ENCODE measurements around the gene THSD4. TPM values are rescaled to one million over a fixed set of nuclear protein-coding genes. Genes with fewer than 3 reads are reported as not detected.

THSD4 gene
- total RNA-seq, 2 experiments from 2014 or later = 0.08 TPM; not detected in 1

- H3K4me3 Mint-ChIP-seq = no peak overlapping the region
- H3K9me3 Mint-ChIP-seq = no peaks in the 10 kb centered on the region
- H3K27me3 Mint-ChIP-seq = peaks cover 21% of the 10 kb centered on the region
- H3K27ac Mint-ChIP-seq = no peak overlapping the region
- no peaks in the 10 kb centered on the region for H3K36me3 Mint-ChIP-seq (ENCODE audit: low read depth)
- ChIA-PET CTCF (no interaction called here), POLR2A (no interaction called here)
- DNase-seq = no peak
- H3K4me1 Mint-ChIP-seq = no peaks in the 10 kb centered on the region
These were observed 513.9 kb downstream of the THSD4 start for GRCh38 chr15:71628988-71629770.

- no peak overlapping the region for H3K4me3 Mint-ChIP-seq
- H3K36me3 Mint-ChIP-seq (ENCODE audit: low read depth) = no peaks in the 10 kb centered on the region
- CTCF ChIA-PET = no interaction called here
- no peak for DNase-seq
- H3K27ac Mint-ChIP-seq = no peak overlapping the region
- H3K4me1 Mint-ChIP-seq = no peaks in the 10 kb centered on the region
- peaks cover 19% of the 10 kb centered on the region for H3K27me3 Mint-ChIP-seq
- no peaks in the 10 kb centered on the region for H3K9me3 Mint-ChIP-seq
- POLR2A ChIA-PET = no interaction called here
These were observed 514.7 kb downstream of the THSD4 start for GRCh38 chr15:71629781-71630474.

GRCh38 chr15:71630475-71630809 lies 515.2 kb downstream of the THSD4 start:
- POLR2A ChIA-PET = no interaction called here
- Mint-ChIP-seq H3K4me3 (no peak overlapping the region), H3K36me3 (ENCODE audit: low read depth) (no peaks in the 10 kb centered on the region), H3K27ac (no peak overlapping the region), H3K4me1 (no peaks in the 10 kb centered on the region), H3K27me3 (peaks cover 19% of the 10 kb centered on the region), H3K9me3 (no peaks in the 10 kb centered on the region)
- DNase-seq = no peak
- CTCF ChIA-PET = no interaction called here

GRCh38 chr15:71632576-71633195 lies 517.4 kb downstream of the THSD4 start:
- H3K4me1 Mint-ChIP-seq = no peaks in the 10 kb centered on the region
- no peak overlapping the region for H3K27ac Mint-ChIP-seq
- POLR2A ChIA-PET = no interaction called here
- no peak for DNase-seq
- no peaks in the 10 kb centered on the region for H3K9me3 Mint-ChIP-seq
- peaks cover 18% of the 10 kb centered on the region for H3K27me3 Mint-ChIP-seq
- CTCF ChIA-PET = no interaction called here
- no peak overlapping the region for H3K4me3 Mint-ChIP-seq
- no peaks in the 10 kb centered on the region for H3K36me3 Mint-ChIP-seq (ENCODE audit: low read depth)

- H3K4me3 Mint-ChIP-seq = no peak overlapping the region
These were observed 519.7 kb downstream of the THSD4 start for GRCh38 chr15:71634820-71635560.

GRCh38 chr15:71635735-71636134 lies 520.5 kb downstream of the THSD4 start:
- Mint-ChIP-seq H3K4me1 (no peaks in the 10 kb centered on the region), H3K4me3 (no peak overlapping the region), H3K36me3 (ENCODE audit: low read depth) (no peaks in the 10 kb centered on the region), H3K27me3 (peaks cover 15% of the 10 kb centered on the region), H3K27ac (no peak overlapping the region), H3K9me3 (no peaks in the 10 kb centered on the region)
- ChIA-PET POLR2A (no interaction called here), CTCF (no interaction called here)
- DNase-seq = no peak

More at GRCh38 chr15:71634820-71635560, 519.7 kb downstream of the THSD4 start:
- H3K9me3 Mint-ChIP-seq = no peaks in the 10 kb centered on the region
- no peak for DNase-seq
- no peaks in the 10 kb centered on the region for H3K4me1 Mint-ChIP-seq
- CTCF ChIA-PET = no interaction called here
- POLR2A ChIA-PET = no interaction called here
- H3K36me3 Mint-ChIP-seq (ENCODE audit: low read depth) = no peaks in the 10 kb centered on the region
- peaks cover 13% of the 10 kb centered on the region for H3K27me3 Mint-ChIP-seq
- H3K27ac Mint-ChIP-seq = no peak overlapping the region

- CTCF ChIA-PET = no interaction called here
These were observed 523.6 kb downstream of the THSD4 start for GRCh38 chr15:71638876-71639275.

GRCh38 chr15:71639471-71639870 lies 524.2 kb downstream of the THSD4 start:
- POLR2A ChIA-PET = no interaction called here
- H3K4me3 Mint-ChIP-seq = no peak overlapping the region
- H3K4me1 Mint-ChIP-seq = no peaks in the 10 kb centered on the region
- no peak for DNase-seq
- H3K36me3 Mint-ChIP-seq (ENCODE audit: low read depth) = no peaks in the 10 kb centered on the region
- peaks cover 16% of the 10 kb centered on the region for H3K27me3 Mint-ChIP-seq
- CTCF ChIA-PET = no interaction called here
- no peaks in the 10 kb centered on the region for H3K9me3 Mint-ChIP-seq
- H3K27ac Mint-ChIP-seq = no peak overlapping the region

More at GRCh38 chr15:71638876-71639275, 523.6 kb downstream of the THSD4 start:
- no peak overlapping the region for H3K4me3 Mint-ChIP-seq
- DNase-seq = no peak
- peaks cover 17% of the 10 kb centered on the region for H3K27me3 Mint-ChIP-seq
- POLR2A ChIA-PET = no interaction called here
- no peak overlapping the region for H3K27ac Mint-ChIP-seq
- no peaks in the 10 kb centered on the region for H3K4me1 Mint-ChIP-seq
- H3K9me3 Mint-ChIP-seq = no peaks in the 10 kb centered on the region
- no peaks in the 10 kb centered on the region for H3K36me3 Mint-ChIP-seq (ENCODE audit: low read depth)

GRCh38 chr15:71643918-71644317 lies 528.6 kb downstream of the THSD4 start:
- Mint-ChIP-seq H3K9me3 (peaks cover 7% of the 10 kb centered on the region), H3K4me1 (no peaks in the 10 kb centered on the region), H3K4me3 (no peak overlapping the region), H3K36me3 (ENCODE audit: low read depth) (no peaks in the 10 kb centered on the region), H3K27me3 (peaks cover 12% of the 10 kb centered on the region), H3K27ac (no peak overlapping the region)
- DNase-seq = no peak
- POLR2A ChIA-PET = no interaction called here
- CTCF ChIA-PET = no interaction called here

- peaks cover 7% of the 10 kb centered on the region for H3K9me3 Mint-ChIP-seq
- H3K27me3 Mint-ChIP-seq = peaks cover 6% of the 10 kb centered on the region
- CTCF ChIA-PET = no interaction called here
- POLR2A ChIA-PET = no interaction called here
- DNase-seq = no peak
- no peaks in the 10 kb centered on the region for H3K4me1 Mint-ChIP-seq
- H3K27ac Mint-ChIP-seq = no peak overlapping the region
- no peaks in the 10 kb centered on the region for H3K36me3 Mint-ChIP-seq (ENCODE audit: low read depth)
- no peak overlapping the region for H3K4me3 Mint-ChIP-seq
These were observed 531.7 kb downstream of the THSD4 start for GRCh38 chr15:71646767-71647486.

- Mint-ChIP-seq H3K27me3 (peaks cover 8% of the 10 kb centered on the region), H3K4me3 (no peak overlapping the region), H3K36me3 (ENCODE audit: low read depth) (no peaks in the 10 kb centered on the region), H3K4me1 (no peaks in the 10 kb centered on the region), H3K9me3 (peaks cover 7% of the 10 kb centered on the region), H3K27ac (no peak overlapping the region)
- DNase-seq = no peak
- CTCF ChIA-PET = no interaction called here
- POLR2A ChIA-PET = no interaction called here
These were observed 532.2 kb downstream of the THSD4 start for GRCh38 chr15:71647487-71647808.

- Mint-ChIP-seq H3K9me3 (peaks cover 7% of the 10 kb centered on the region), H3K27me3 (peaks cover 8% of the 10 kb centered on the region), H3K4me3 (no peak overlapping the region), H3K4me1 (no peaks in the 10 kb centered on the region), H3K27ac (no peak overlapping the region), H3K36me3 (ENCODE audit: low read depth) (no peaks in the 10 kb centered on the region)
- ChIA-PET POLR2A (no interaction called here), CTCF (no interaction called here)
- no peak for DNase-seq
These were observed 532.8 kb downstream of the THSD4 start for GRCh38 chr15:71648095-71648494.

GRCh38 chr15:71649894-71650293 lies 534.6 kb downstream of the THSD4 start:
- ChIA-PET POLR2A (no interaction called here), CTCF (no interaction called here)
- DNase-seq = no peak
- Mint-ChIP-seq H3K4me1 (no peaks in the 10 kb centered on the region), H3K9me3 (peaks cover 7% of the 10 kb centered on the region), H3K4me3 (no peak overlapping the region), H3K27ac (no peak overlapping the region), H3K27me3 (peaks cover 6% of the 10 kb centered on the region), H3K36me3 (ENCODE audit: low read depth) (no peaks in the 10 kb centered on the region)
